Smooth muscle cell (in vitro differentiated cells): ENCODE measurements around the gene CCDC86. TPM values are rescaled to one million over a fixed set of nuclear protein-coding genes. Genes with fewer than 3 reads are reported as not detected.
A peak's percentile ranks its signal among the peaks of the same experiment; 100 is the strongest.

Experiments
- DNase-seq: peaks from one replicate; lab custom pipeline; 2025; ENCODE audit not compliant: unreplicated experiment; lab: John Stamatoyannopoulos, UW
- H2AFZ ChIP-seq: fragments of 200-600 bp; sonication (generic); 2 replicates; pipeline ENCODE4 v1.6.0; 2016; ENCODE audit warnings: antibody characterized with exemption, low read depth, mild to moderate bottlenecking
- H3F3A ChIP-seq: fragments of 200-600 bp; sonication (generic); 2 replicates; pipeline ENCODE4 v1.6.0; 2017; ENCODE audit warnings: antibody characterized with exemption, low read depth
- H3K27ac ChIP-seq: fragments of 200-600 bp; sonication (generic); 2 replicates; pipeline ENCODE4 v1.5.1; 2016; ENCODE audit warnings: low read depth, mild to moderate bottlenecking
- H3K27me3 ChIP-seq: fragments of 200-600 bp; sonication (generic); 2 replicates; pipeline ENCODE4 v1.6.1; 2016; ENCODE audit warnings: low read depth, mild to moderate bottlenecking
- H3K36me3 ChIP-seq: fragments of 200-600 bp; sonication (generic); 2 replicates; pipeline ENCODE4 v1.5.1; 2016; ENCODE audit warnings: low read depth
- H3K4me1 ChIP-seq: fragments of 200-600 bp; sonication (generic); 2 replicates; pipeline ENCODE4 v1.5.1; 2016; ENCODE audit warnings: low read depth
- H3K4me2 ChIP-seq: fragments of 200-600 bp; sonication (generic); 2 replicates; pipeline ENCODE4 v1.6.0; 2016; ENCODE audit warnings: mild to moderate bottlenecking
- H3K4me3 ChIP-seq: fragments of 200-600 bp; sonication (generic); 2 replicates; pipeline ENCODE4 v1.5.1; 2016; ENCODE audit warnings: mild to moderate bottlenecking
- H3K79me2 ChIP-seq: fragments of 200-600 bp; sonication (generic); 2 replicates; pipeline ENCODE4 v1.6.0; 2016; ENCODE audit warnings: low read depth, mild to moderate bottlenecking
- H3K9ac ChIP-seq: fragments of 200-600 bp; sonication (generic); 2 replicates; pipeline ENCODE4 v1.6.0; 2016; ENCODE audit warnings: low read depth
- H3K9me3 ChIP-seq: fragments of 200-600 bp; sonication (generic); replicated peaks from 2 replicates; pipeline ENCODE4 v1.5.1; 2016; ENCODE audit warnings: low read depth
- H4K20me1 ChIP-seq: fragments of 200-600 bp; sonication (generic); 2 replicates; pipeline ENCODE4 v1.6.0; 2016; ENCODE audit warnings: low read depth
- CTCF ChIP-seq: fragments of 200-600 bp; sonication (generic); IDR thresholded peaks from 2 replicates; pipeline ENCODE4 v1.5.1; 2017; ENCODE audit warnings: borderline replicate concordance, mild to moderate bottlenecking, antibody characterized with exemption; ENCODE audit not compliant: insufficient read depth, poor library complexity, severe bottlenecking
- WGBS: methylation state at CpG from one replicate; pipeline ENCODE4 v1.1.7; 2016; ENCODE audit warnings: low lambda C conversion rate; 5-methylcytosine and 5-hydroxymethylcytosine counted together
- polyA plus RNA-seq: library from polyadenylated mRNA; unstranded; fragments of >200 nt; fragmentation: Nextera tagmentation; extraction: Ambion mirVana; gene quantifications from 2 replicates; pipeline ENCODE4 v1.2.1, GENCODE V29; 2016
- total RNA-seq: library from RNA; depleted of rRNA; stranded (reverse); fragments of >200 nt; gene quantifications from 2 replicates; pipeline ENCODE4 v1.2.3, GENCODE V29; 2014

The CCDC86 gene
- total and polyA plus RNA-seq, 2 experiments from 2014 or later, result 7.5 to 24.2 TPM

GRCh38 chr11:60872124-60872960, 30.4 kb downstream of the CCDC86 start:
- H3F3A ChIP-seq, result no peaks in the 10 kb centered on the region
- 93% methylated on average over 6 of the region's 6 CpGs for WGBS
- no peaks in the 10 kb centered on the region for H3K36me3 ChIP-seq
- no peak overlapping the region for H3K4me3 ChIP-seq
- H3K9me3 ChIP-seq, result no peaks in the 10 kb centered on the region
- H3K4me2 ChIP-seq, result peak overlapping the region; percentile 53
- no peak overlapping the region for H3K27ac ChIP-seq
- DNase-seq, result no peak
- no peak for TF ChIP-seq CTCF
- H3K9ac ChIP-seq, result no peak overlapping the region
- no peaks in the 10 kb centered on the region for H3K27me3 ChIP-seq
- no peaks in the 10 kb centered on the region for H4K20me1 ChIP-seq
- no peaks in the 10 kb centered on the region for H3K79me2 ChIP-seq
- H2AFZ ChIP-seq, result no peak overlapping the region
- H3K4me1 ChIP-seq, result no peaks in the 10 kb centered on the region

GRCh38 chr11:60872961-60873524, 31.1 kb downstream of the CCDC86 start:
- Histone ChIP-seq H2AFZ (no peak overlapping the region), H3K27ac (no peak overlapping the region), H3K4me2 (peak overlapping the region; percentile 53), H3K27me3 (no peaks in the 10 kb centered on the region), H3K4me3 (no peak overlapping the region), H4K20me1 (no peaks in the 10 kb centered on the region), H3F3A (no peaks in the 10 kb centered on the region), H3K79me2 (no peaks in the 10 kb centered on the region), H3K9me3 (no peaks in the 10 kb centered on the region), H3K9ac (no peak overlapping the region), H3K36me3 (no peaks in the 10 kb centered on the region), H3K4me1 (no peaks in the 10 kb centered on the region)
- TF ChIP-seq CTCF, result no peak
- no peak for DNase-seq
- 32% methylated on average over 16 of the region's 16 CpGs for WGBS

GRCh38 chr11:60873533-60873932, 31.6 kb downstream of the CCDC86 start:
- TF ChIP-seq CTCF, result no peak
- peak overlapping the region; percentile 53 for H3K4me2 ChIP-seq
- H3F3A ChIP-seq, result no peaks in the 10 kb centered on the region
- no peaks in the 10 kb centered on the region for H4K20me1 ChIP-seq
- H3K9me3 ChIP-seq, result no peaks in the 10 kb centered on the region
- no peak overlapping the region for H2AFZ ChIP-seq
- H3K4me3 ChIP-seq, result no peak overlapping the region
- H3K4me1 ChIP-seq, result no peaks in the 10 kb centered on the region
- no peak overlapping the region for H3K9ac ChIP-seq
- no peaks in the 10 kb centered on the region for H3K36me3 ChIP-seq
- H3K79me2 ChIP-seq, result no peaks in the 10 kb centered on the region
- 89% methylated on average over 12 of the region's 12 CpGs for WGBS
- no peak for DNase-seq
- no peaks in the 10 kb centered on the region for H3K27me3 ChIP-seq
- H3K27ac ChIP-seq, result no peak overlapping the region
